SK-N-MC (cell line): Measurements from ENCODE around the gene CES4A.
"Not testable (repeated sequence)": the region's sequence is repeated elsewhere in the genome, so short reads cannot be mapped to it uniquely, and the experiment has no call there.

ENCODE experiments used
- DNase-seq: peaks from one replicate; pipeline ENCODE4 v3.0.0-alpha.2; 2011; ENCODE audit warnings: low read depth, low spot score
- H3K27ac ChIP-seq: fragments of 200-600 bp; sonication (generic); 2 replicates; pipeline ENCODE4 v1.5.1; 2016; ENCODE audit warnings: mixed run types
- H3K36me3 ChIP-seq: fragments of 200-600 bp; sonication (generic); 2 replicates; pipeline ENCODE4 v1.6.1; 2017; ENCODE audit warnings: antibody characterized with exemption, low read length, mixed read lengths; ENCODE audit not compliant: insufficient read depth
- H3K4me3 ChIP-seq: fragments of 200-600 bp; sonication (generic); 2 replicates; pipeline ENCODE4 v1.5.1; 2016
- H3K9ac ChIP-seq: fragments of 200-600 bp; sonication (generic); 2 replicates; pipeline ENCODE4 v1.8.0; 2017; ENCODE audit warnings: mixed run types, mixed read lengths; ENCODE audit not compliant: insufficient read length
- H3K9me3 ChIP-seq: fragments of 200-600 bp; sonication (generic); 2 replicates; pipeline ENCODE4 v1.6.1; 2017; ENCODE audit warnings: low read depth, mild to moderate bottlenecking, antibody characterized with exemption, low read length, moderate library complexity, mixed read lengths
- EZH2 ChIP-seq: fragments of 200-600 bp; sonication (generic); IDR thresholded peaks from one replicate; pipeline ENCODE4 v1.6.1; 2017; ENCODE audit warnings: antibody characterized with exemption
- FOXP2 ChIP-seq: optimal IDR thresholded peaks from 2 replicates; pipeline ENCODE3; 2011; ENCODE audit warnings: mild to moderate bottlenecking, moderate library complexity; ENCODE audit not compliant: insufficient read depth; ENCODE audit errors: extremely low read length, control extremely low read depth
- POLR2AphosphoS5 ChIP-seq: IDR thresholded peaks from 2 replicates; pipeline ENCODE4 v1.6.1; 2012; ENCODE audit warnings: mild to moderate bottlenecking, low read depth, low read length, borderline replicate concordance

Gene CES4A

GRCh38 chr16:66961914-66962313 lies 26.5 kb upstream of the CES4A start:
- DNase-seq = no peak
- Histone ChIP-seq H3K9me3 (no peaks in the 10 kb centered on the region), H3K4me3 (no peak overlapping the region), H3K9ac (no peak overlapping the region), H3K27ac (no peak overlapping the region), H3K36me3 (no peaks in the 10 kb centered on the region)
- TF ChIP-seq EZH2 = no peak
- TF ChIP-seq FOXP2 = no peak
- no peak for TF ChIP-seq POLR2AphosphoS5

GRCh38 chr16:66964049-66964448 lies 24.3 kb upstream of the CES4A start:
- H3K9ac ChIP-seq = no peak overlapping the region
- H3K4me3 ChIP-seq = no peak overlapping the region
- no peak for DNase-seq
- no peaks in the 10 kb centered on the region for H3K36me3 ChIP-seq
- TF ChIP-seq EZH2 (no peak), POLR2AphosphoS5 (no peak), FOXP2 (no peak)
- H3K9me3 ChIP-seq = no peaks in the 10 kb centered on the region
- H3K27ac ChIP-seq = no peak overlapping the region

GRCh38 chr16:66968847-66969246 lies 19.5 kb upstream of the CES4A start:
- Histone ChIP-seq H3K27ac (no peak overlapping the region), H3K4me3 (no peak overlapping the region), H3K9ac (no peak overlapping the region), H3K9me3 (no peaks in the 10 kb centered on the region), H3K36me3 (no peaks in the 10 kb centered on the region)
- no peak for TF ChIP-seq FOXP2
- no peak for TF ChIP-seq EZH2
- TF ChIP-seq POLR2AphosphoS5 = no peak
- DNase-seq = no peak

GRCh38 chr16:66970775-66971720 lies 17.3 kb upstream of the CES4A start:
- Histone ChIP-seq H3K27ac (no peak overlapping the region), H3K4me3 (no peak overlapping the region), H3K36me3 (no peaks in the 10 kb centered on the region), H3K9ac (no peak overlapping the region), H3K9me3 (no peaks in the 10 kb centered on the region)
- TF ChIP-seq FOXP2 (no peak), POLR2AphosphoS5 (no peak), EZH2 (no peak)
- no peak for DNase-seq

- H3K4me3 ChIP-seq = no peak overlapping the region
Observed at GRCh38 chr16:66972983-66973382, 15.4 kb upstream of the CES4A start.

GRCh38 chr16:66973716-66974115 lies 14.7 kb upstream of the CES4A start:
- no peak overlapping the region for H3K9ac ChIP-seq
- DNase-seq = no peak
- H3K9me3 ChIP-seq = no peaks in the 10 kb centered on the region
- H3K36me3 ChIP-seq = no peaks in the 10 kb centered on the region
- no peak overlapping the region for H3K4me3 ChIP-seq
- TF ChIP-seq FOXP2 (no peak), POLR2AphosphoS5 (no peak), EZH2 (no peak)
- H3K27ac ChIP-seq = no peak overlapping the region

More at GRCh38 chr16:66972983-66973382, 15.4 kb upstream of the CES4A start:
- TF ChIP-seq POLR2AphosphoS5 = no peak
- H3K36me3 ChIP-seq = no peaks in the 10 kb centered on the region
- no peak overlapping the region for H3K27ac ChIP-seq
- no peaks in the 10 kb centered on the region for H3K9me3 ChIP-seq
- no peak for DNase-seq
- H3K9ac ChIP-seq = no peak overlapping the region

- not testable (repeated sequence) for DNase-seq, H3K27ac ChIP-seq, H3K4me3 ChIP-seq, H3K36me3 ChIP-seq, H3K9me3 ChIP-seq, H3K9ac ChIP-seq
Observed at GRCh38 chr16:66974156-66974931, 14.0 kb upstream of the CES4A start.

- not testable (repeated sequence) for H3K27ac ChIP-seq, H3K36me3 ChIP-seq, H3K9me3 ChIP-seq, H3K9ac ChIP-seq, H3K4me3 ChIP-seq, DNase-seq
Observed at GRCh38 chr16:66974932-66975246, 13.5 kb upstream of the CES4A start.

GRCh38 chr16:66975302-66975893 lies 13.0 kb upstream of the CES4A start:
- no peak for TF ChIP-seq POLR2AphosphoS5
- TF ChIP-seq EZH2 = no peak
- TF ChIP-seq FOXP2 = no peak
- DNase-seq = no peak
- no peak overlapping the region for H3K4me3 ChIP-seq
- H3K9ac ChIP-seq = no peak overlapping the region
- H3K27ac ChIP-seq = no peak overlapping the region
- no peaks in the 10 kb centered on the region for H3K9me3 ChIP-seq
- no peaks in the 10 kb centered on the region for H3K36me3 ChIP-seq
